ENCODE data around the gene TENT4A. TPM values are rescaled to one million over a fixed set of nuclear protein-coding genes. Genes with fewer than 3 reads are reported as not detected.

The TENT4A gene
- total RNA-seq, 1 experiment from 2014 or later: 39.3 TPM

GRCh38 chr5:6680922-6681321, 32.3 kb upstream of the TENT4A start:
- intact Hi-C loops (cut with micrococcal nuclease): no loop called here
- CTCF ChIA-PET: no interaction called here
- H3K9ac ChIP-seq (ENCODE audit: low read length): no peak overlapping the region

DNA sequence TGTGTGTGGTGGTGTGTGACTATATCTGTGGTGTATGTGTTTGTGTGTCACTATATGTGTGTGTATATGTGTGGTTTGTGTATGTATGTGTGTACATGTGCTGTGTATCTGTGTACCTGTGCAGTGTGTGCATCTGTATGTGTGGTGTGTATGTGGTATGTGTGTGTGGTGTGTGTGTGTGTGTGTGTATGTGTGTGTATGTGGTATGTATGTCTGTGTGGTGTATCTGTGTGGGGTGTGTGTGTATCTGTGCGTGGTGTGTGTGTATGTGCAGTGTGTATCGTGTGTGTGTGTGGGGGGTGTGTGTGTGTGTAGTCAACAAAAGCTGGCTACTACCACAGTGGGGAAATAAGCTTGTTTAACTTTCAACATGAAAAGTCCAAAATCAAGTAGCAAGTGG, 31.6 kb upstream of the TENT4A start:
- no peaks in the 10 kb centered on the region for H4K20me1 ChIP-seq (ENCODE audit: low read length)
- no peaks in the 10 kb centered on the region for H3F3A ChIP-seq (ENCODE audit: low read length, unreplicated experiment)
- H2AFZ ChIP-seq (ENCODE audit: low read length): no peak overlapping the region
- intact Hi-C loops (cut with micrococcal nuclease): no loop called here
- no peaks in the 10 kb centered on the region for H3K36me3 ChIP-seq (ENCODE audit: low read depth, low read length)
- H3K9me3 ChIP-seq (ENCODE audit: low read length): no peaks in the 10 kb centered on the region
- TF ChIP-seq EZH2phosphoT487 (IDR thresholded peaks at IDR 0.05; ENCODE audit: borderline replicate concordance, low read length): no peak
- TF ChIP-seq EZH2 (IDR thresholded peaks at IDR 0.05; ENCODE audit: low read length, unreplicated experiment): no peak
- TF ChIP-seq, protein P1, sequence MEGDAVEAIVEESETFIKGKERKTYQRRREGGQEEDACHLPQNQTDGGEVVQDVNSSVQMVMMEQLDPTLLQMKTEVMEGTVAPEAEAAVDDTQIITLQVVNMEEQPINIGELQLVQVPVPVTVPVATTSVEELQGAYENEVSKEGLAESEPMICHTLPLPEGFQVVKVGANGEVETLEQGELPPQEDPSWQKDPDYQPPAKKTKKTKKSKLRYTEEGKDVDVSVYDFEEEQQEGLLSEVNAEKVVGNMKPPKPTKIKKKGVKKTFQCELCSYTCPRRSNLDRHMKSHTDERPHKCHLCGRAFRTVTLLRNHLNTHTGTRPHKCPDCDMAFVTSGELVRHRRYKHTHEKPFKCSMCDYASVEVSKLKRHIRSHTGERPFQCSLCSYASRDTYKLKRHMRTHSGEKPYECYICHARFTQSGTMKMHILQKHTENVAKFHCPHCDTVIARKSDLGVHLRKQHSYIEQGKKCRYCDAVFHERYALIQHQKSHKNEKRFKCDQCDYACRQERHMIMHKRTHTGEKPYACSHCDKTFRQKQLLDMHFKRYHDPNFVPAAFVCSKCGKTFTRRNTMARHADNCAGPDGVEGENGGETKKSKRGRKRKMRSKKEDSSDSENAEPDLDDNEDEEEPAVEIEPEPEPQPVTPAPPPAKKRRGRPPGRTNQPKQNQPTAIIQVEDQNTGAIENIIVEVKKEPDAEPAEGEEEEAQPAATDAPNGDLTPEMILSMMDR (conservative IDR thresholded peaks at IDR 0.05; ENCODE audit: low read depth, low read length): no peak
- ChIA-PET POLR2A (ENCODE audit: unreplicated experiment) (no interaction called here), CTCF (no interaction called here)
- no peak for ATAC-seq
- H3K27ac ChIP-seq (ENCODE audit: low read length): no peak overlapping the region
- H3K4me2 ChIP-seq (ENCODE audit: low read length): no peak overlapping the region
- no TSS peak for BruUV-seq (replicated peaks)
- H3K9ac ChIP-seq (ENCODE audit: low read length): no peak overlapping the region
- peaks cover 23% of the 10 kb centered on the region; the same call in 1 of the 2 replicates for H3K27me3 ChIP-seq (ENCODE audit: low read length)
- H3K4me3 ChIP-seq (ENCODE audit: low read length): no peak overlapping the region
- no peaks in the 10 kb centered on the region for H3K9me2 ChIP-seq (replicated peaks; ENCODE audit: low read length)
- no peaks in the 10 kb centered on the region for H3K79me2 ChIP-seq (ENCODE audit: low read length)
- no peak for DNase-seq
- no peaks in the 10 kb centered on the region for H3K4me1 ChIP-seq (ENCODE audit: insufficient read depth, low read length)

More at GRCh38 chr5:6680922-6681321, 32.3 kb upstream of the TENT4A start:
- TF ChIP-seq EZH2 (IDR thresholded peaks at IDR 0.05; ENCODE audit: low read length, unreplicated experiment) (no peak), EZH2phosphoT487 (IDR thresholded peaks at IDR 0.05; ENCODE audit: borderline replicate concordance, low read length) (no peak)
- TF ChIP-seq, protein P1 (conservative IDR thresholded peaks at IDR 0.05; ENCODE audit: low read depth, low read length): no peak
- Histone ChIP-seq H4K20me1 (ENCODE audit: low read length) (no peaks in the 10 kb centered on the region), H3K27me3 (ENCODE audit: low read length) (peaks cover 16% of the 10 kb centered on the region; the same call in 1 of the 2 replicates), H3F3A (ENCODE audit: low read length, unreplicated experiment) (no peaks in the 10 kb centered on the region), H3K27ac (ENCODE audit: low read length) (no peak overlapping the region), H3K36me3 (ENCODE audit: low read depth, low read length) (no peaks in the 10 kb centered on the region), H2AFZ (ENCODE audit: low read length) (no peak overlapping the region), H3K9me2 (replicated peaks; ENCODE audit: low read length) (no peaks in the 10 kb centered on the region), H3K4me3 (ENCODE audit: low read length) (no peak overlapping the region), H3K79me2 (ENCODE audit: low read length) (no peaks in the 10 kb centered on the region), H3K4me1 (ENCODE audit: insufficient read depth, low read length) (no peaks in the 10 kb centered on the region), H3K4me2 (ENCODE audit: low read length) (no peak overlapping the region), H3K9me3 (ENCODE audit: low read length) (no peaks in the 10 kb centered on the region)
- no TSS peak for BruUV-seq (replicated peaks)
- POLR2A ChIA-PET (ENCODE audit: unreplicated experiment): no interaction called here
- DNase-seq (no peak), ATAC-seq (no peak)

- BruUV-seq (replicated peaks): no TSS peak
- ATAC-seq: no peak
- CTCF ChIA-PET: no interaction called here
Measured at GRCh38 chr5:6682239-6682638, 31.0 kb upstream of the TENT4A start.

More at GRCh38 chr5:6682239-6682638, 31.0 kb upstream of the TENT4A start:
- TF ChIP-seq EZH2 (IDR thresholded peaks at IDR 0.05; ENCODE audit: low read length, unreplicated experiment): no peak
- TF ChIP-seq EZH2phosphoT487 (IDR thresholded peaks at IDR 0.05; ENCODE audit: borderline replicate concordance, low read length): no peak
- TF ChIP-seq, protein P1 (conservative IDR thresholded peaks at IDR 0.05; ENCODE audit: low read depth, low read length): no peak
- no peaks in the 10 kb centered on the region for H3F3A ChIP-seq (ENCODE audit: low read length, unreplicated experiment)
- intact Hi-C loops (cut with micrococcal nuclease): no loop called here
- H3K9ac ChIP-seq (ENCODE audit: low read length): no peak overlapping the region
- POLR2A ChIA-PET (ENCODE audit: unreplicated experiment): no interaction called here
- no peaks in the 10 kb centered on the region for H3K79me2 ChIP-seq (ENCODE audit: low read length)
- H3K9me2 ChIP-seq (replicated peaks; ENCODE audit: low read length): no peaks in the 10 kb centered on the region
- H3K36me3 ChIP-seq (ENCODE audit: low read depth, low read length): no peaks in the 10 kb centered on the region
- H3K27ac ChIP-seq (ENCODE audit: low read length): no peak overlapping the region
- no peak for DNase-seq
- H3K4me2 ChIP-seq (ENCODE audit: low read length): no peak overlapping the region
- no peaks in the 10 kb centered on the region for H4K20me1 ChIP-seq (ENCODE audit: low read length)
- H3K9me3 ChIP-seq (ENCODE audit: low read length): no peaks in the 10 kb centered on the region
- no peaks in the 10 kb centered on the region for H3K4me1 ChIP-seq (ENCODE audit: insufficient read depth, low read length)
- no peak overlapping the region for H3K4me3 ChIP-seq (ENCODE audit: low read length)
- H3K27me3 ChIP-seq (ENCODE audit: low read length): peaks cover 29% of the 10 kb centered on the region
- H2AFZ ChIP-seq (ENCODE audit: low read length): no peak overlapping the region

Measured in PC-3 (cell line).